ENCODE measurements around the gene MRPL17. TPM values are rescaled to one million over a fixed set of nuclear protein-coding genes. Genes with fewer than 3 reads are reported as not detected.
A peak's percentile ranks its signal among the peaks of the same experiment; 100 is the strongest.

Gene MRPL17
- total and polyA plus RNA-seq, 9 of the 15 experiments (the other 6 are each of a cell fraction or from before 2014, with no cell fraction given): 33.9 to 81.6 (median 43.9) TPM

DNA sequence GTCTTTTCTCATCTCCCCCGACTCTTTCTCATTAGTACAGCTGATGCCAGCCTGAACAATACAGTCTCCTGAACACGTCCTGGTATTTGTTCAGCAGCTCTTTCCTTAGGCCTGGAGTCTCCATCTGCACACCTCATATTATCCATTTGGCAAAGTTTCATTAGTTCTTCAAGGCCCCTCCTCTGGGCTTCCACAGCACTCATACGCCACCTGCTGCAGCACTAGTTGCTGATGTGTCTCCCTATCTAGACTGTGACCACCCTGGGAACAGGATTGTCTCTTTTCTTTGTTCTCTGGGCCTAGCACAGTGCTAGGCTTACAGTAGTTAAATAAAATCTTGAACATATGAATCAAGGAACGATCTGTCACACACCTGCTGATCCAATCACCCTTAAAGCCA is 44.7 kb downstream of the MRPL17 start (continued):
- TF ChIP-seq, protein P1, sequence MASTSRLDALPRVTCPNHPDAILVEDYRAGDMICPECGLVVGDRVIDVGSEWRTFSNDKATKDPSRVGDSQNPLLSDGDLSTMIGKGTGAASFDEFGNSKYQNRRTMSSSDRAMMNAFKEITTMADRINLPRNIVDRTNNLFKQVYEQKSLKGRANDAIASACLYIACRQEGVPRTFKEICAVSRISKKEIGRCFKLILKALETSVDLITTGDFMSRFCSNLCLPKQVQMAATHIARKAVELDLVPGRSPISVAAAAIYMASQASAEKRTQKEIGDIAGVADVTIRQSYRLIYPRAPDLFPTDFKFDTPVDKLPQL (IDR thresholded peaks at IDR 0.05; ENCODE audit: extremely low read depth, insufficient read length): no peak
- TF ChIP-seq BACH1 (tag; IDR thresholded peaks at IDR 0.05) (no peak), BCOR (IDR thresholded peaks at IDR 0.05) (no peak), CAMTA2 (CRISPR knock-in tag; conservative IDR thresholded peaks at IDR 0.05) (no peak), NFIX (CRISPR knock-in tag; IDR thresholded peaks at IDR 0.05; ENCODE audit: low read depth) (no peak), TRIM24 (IDR thresholded peaks at IDR 0.05) (no peak), YY1 (IDR thresholded peaks at IDR 0.05; ENCODE audit: borderline replicate concordance in 1 of 3, control insufficient read depth in 1 of 3, extremely low read depth in 1 of 3, insufficient read depth in 3 of 3, insufficient read length in 1 of 3, insufficient replicate concordance in 2 of 3, low read depth in 1 of 3, low read length in 2 of 3) (no peak), ZNF24 (IDR thresholded peaks at IDR 0.05) (peak; percentile 87), SMC3 (conservative IDR thresholded peaks at IDR 0.05; ENCODE audit: insufficient read depth, low read depth, low read length) (peak; percentile 53)
- TF ChIP-seq, protein P2, sequence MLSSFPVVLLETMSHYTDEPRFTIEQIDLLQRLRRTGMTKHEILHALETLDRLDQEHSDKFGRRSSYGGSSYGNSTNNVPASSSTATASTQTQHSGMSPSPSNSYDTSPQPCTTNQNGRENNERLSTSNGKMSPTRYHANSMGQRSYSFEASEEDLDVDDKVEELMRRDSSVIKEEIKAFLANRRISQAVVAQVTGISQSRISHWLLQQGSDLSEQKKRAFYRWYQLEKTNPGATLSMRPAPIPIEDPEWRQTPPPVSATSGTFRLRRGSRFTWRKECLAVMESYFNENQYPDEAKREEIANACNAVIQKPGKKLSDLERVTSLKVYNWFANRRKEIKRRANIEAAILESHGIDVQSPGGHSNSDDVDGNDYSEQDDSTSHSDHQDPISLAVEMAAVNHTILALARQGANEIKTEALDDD (IDR thresholded peaks at IDR 0.05): no peak
- TF ChIP-seq, protein P3, sequence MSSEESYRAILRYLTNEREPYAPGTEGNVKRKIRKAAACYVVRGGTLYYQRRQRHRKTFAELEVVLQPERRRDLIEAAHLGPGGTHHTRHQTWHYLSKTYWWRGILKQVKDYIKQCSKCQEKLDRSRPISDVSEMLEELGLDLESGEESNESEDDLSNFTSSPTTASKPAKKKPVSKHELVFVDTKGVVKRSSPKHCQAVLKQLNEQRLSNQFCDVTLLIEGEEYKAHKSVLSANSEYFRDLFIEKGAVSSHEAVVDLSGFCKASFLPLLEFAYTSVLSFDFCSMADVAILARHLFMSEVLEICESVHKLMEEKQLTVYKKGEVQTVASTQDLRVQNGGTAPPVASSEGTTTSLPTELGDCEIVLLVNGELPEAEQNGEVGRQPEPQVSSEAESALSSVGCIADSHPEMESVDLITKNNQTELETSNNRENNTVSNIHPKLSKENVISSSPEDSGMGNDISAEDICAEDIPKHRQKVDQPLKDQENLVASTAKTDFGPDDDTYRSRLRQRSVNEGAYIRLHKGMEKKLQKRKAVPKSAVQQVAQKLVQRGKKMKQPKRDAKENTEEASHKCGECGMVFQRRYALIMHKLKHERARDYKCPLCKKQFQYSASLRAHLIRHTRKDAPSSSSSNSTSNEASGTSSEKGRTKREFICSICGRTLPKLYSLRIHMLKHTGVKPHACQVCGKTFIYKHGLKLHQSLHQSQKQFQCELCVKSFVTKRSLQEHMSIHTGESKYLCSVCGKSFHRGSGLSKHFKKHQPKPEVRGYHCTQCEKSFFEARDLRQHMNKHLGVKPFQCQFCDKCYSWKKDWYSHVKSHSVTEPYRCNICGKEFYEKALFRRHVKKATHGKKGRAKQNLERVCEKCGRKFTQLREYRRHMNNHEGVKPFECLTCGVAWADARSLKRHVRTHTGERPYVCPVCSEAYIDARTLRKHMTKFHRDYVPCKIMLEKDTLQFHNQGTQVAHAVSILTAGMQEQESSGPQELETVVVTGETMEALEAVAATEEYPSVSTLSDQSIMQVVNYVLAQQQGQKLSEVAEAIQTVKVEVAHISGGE (CRISPR knock-in tag; IDR thresholded peaks at IDR 0.05): no peak
- TF ChIP-seq, protein P4, sequence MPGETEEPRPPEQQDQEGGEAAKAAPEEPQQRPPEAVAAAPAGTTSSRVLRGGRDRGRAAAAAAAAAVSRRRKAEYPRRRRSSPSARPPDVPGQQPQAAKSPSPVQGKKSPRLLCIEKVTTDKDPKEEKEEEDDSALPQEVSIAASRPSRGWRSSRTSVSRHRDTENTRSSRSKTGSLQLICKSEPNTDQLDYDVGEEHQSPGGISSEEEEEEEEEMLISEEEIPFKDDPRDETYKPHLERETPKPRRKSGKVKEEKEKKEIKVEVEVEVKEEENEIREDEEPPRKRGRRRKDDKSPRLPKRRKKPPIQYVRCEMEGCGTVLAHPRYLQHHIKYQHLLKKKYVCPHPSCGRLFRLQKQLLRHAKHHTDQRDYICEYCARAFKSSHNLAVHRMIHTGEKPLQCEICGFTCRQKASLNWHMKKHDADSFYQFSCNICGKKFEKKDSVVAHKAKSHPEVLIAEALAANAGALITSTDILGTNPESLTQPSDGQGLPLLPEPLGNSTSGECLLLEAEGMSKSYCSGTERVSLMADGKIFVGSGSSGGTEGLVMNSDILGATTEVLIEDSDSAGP (CRISPR knock-in tag; IDR thresholded peaks at IDR 0.05): no peak
- TF ChIP-seq, protein P5, sequence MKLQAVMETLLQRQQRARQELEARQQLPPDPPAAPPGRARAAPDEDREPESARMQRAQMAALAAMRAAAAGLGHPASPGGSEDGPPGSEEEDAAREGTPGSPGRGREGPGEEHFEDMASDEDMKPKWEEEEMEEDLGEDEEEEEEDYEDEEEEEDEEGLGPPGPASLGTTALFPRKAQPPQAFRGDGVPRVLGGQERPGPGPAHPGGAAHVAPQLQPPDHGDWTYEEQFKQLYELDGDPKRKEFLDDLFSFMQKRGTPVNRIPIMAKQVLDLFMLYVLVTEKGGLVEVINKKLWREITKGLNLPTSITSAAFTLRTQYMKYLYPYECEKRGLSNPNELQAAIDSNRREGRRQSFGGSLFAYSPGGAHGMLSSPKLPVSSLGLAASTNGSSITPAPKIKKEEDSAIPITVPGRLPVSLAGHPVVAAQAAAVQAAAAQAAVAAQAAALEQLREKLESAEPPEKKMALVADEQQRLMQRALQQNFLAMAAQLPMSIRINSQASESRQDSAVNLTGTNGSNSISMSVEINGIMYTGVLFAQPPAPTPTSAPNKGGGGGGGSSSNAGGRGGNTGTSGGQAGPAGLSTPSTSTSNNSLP (IDR thresholded peaks at IDR 0.05; ENCODE audit: borderline replicate concordance, low read depth, low read length): no peak
- TF ChIP-seq, protein P6, sequence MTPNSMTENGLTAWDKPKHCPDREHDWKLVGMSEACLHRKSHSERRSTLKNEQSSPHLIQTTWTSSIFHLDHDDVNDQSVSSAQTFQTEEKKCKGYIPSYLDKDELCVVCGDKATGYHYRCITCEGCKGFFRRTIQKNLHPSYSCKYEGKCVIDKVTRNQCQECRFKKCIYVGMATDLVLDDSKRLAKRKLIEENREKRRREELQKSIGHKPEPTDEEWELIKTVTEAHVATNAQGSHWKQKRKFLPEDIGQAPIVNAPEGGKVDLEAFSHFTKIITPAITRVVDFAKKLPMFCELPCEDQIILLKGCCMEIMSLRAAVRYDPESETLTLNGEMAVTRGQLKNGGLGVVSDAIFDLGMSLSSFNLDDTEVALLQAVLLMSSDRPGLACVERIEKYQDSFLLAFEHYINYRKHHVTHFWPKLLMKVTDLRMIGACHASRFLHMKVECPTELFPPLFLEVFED (CRISPR knock-in tag; conservative IDR thresholded peaks at IDR 0.05): no peak
- TF ChIP-seq, protein P7, sequence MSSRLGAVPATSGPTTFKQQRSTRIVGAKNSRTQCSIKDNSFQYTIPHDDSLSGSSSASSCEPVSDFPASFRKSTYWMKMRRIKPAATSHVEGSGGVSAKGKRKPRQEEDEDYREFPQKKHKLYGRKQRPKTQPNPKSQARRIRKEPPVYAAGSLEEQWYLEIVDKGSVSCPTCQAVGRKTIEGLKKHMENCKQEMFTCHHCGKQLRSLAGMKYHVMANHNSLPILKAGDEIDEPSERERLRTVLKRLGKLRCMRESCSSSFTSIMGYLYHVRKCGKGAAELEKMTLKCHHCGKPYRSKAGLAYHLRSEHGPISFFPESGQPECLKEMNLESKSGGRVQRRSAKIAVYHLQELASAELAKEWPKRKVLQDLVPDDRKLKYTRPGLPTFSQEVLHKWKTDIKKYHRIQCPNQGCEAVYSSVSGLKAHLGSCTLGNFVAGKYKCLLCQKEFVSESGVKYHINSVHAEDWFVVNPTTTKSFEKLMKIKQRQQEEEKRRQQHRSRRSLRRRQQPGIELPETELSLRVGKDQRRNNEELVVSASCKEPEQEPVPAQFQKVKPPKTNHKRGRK (tag; IDR thresholded peaks at IDR 0.05): no peak

All from K562 (cell line).